Stimulated activated naive CD4-positive, alpha-beta T cell treated with Interleukin-2 at 50 U/mL for 16 hours (primary cell): Measurements from ENCODE around the gene PARP3.

Experiments used
- DNase-seq: peaks from one replicate; lab custom pipeline; 2025; lab: John Stamatoyannopoulos, UW

Gene PARP3

DNA sequence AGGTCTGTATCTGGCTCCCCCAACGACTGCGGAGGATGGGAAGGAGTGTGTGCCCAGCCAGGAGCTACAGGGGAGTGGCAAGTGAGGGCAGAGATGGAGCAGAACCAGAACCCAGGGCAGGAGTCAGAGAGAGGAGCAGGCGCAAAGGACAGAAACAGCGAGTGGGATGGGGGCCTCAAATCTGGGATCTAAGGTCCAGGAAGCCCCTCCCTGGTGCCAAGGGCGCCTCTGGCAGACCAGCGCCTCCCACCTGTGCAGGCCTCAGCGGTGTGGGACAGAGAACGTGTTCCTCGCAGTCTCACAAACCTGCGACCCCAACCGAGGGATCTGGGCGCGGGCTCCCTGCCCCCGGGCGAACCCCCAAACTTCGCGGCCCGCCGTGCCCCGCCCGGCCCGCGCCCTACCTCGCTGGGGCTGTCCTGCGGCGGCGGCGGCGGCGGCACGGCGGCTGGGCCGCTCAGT lies 24.8 kb downstream of the PARP3 start:
- DNase-seq = no peak

DNA sequence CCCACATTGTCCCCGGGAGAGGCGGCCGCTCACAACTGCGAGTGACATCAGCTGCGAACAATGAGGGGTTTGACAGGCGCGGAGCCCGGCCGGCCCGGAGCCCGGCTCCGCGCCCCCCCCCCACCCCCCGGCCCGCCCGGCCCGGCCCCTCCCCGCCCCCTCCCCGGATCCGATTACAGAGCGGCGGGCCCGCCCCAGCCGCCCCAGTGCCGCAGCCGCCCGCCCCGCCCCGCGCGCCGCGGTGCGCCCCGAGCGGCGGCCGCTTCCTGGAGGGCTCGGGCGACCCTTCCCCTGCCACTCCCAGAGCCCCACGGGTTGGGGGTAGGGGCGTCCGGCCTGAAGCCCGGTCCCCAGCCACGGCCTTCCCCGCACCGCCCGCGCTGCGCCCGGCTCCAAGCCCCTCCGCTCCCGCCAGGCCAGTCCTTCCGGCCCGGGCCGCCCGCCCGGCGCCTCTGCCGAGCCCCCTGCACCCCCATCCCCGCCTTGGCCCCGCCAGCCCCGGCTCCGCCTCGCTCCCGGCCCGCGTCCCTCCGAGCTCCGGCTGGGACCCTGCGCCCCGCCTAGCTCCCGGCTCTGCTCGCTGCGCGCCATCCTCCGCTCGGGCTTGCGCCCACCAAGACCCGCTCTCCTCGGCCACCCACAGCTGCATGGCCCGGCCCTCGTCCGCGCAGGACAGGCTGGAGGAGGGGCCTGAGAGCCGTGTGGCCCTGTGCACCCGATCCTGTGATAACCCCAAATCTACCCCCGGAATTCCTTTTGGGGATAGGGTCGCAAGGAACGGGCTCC lies 25.4 kb downstream of the PARP3 start, which contains the start of gene PCBP4:
Gene PCBP4, minus strand, starts transcription at position 71 of the 786 bp plus-strand sequence. CDS start 6,214 bp downstream, outside the sequence.
- peak; percentile 39 for DNase-seq

DNA sequence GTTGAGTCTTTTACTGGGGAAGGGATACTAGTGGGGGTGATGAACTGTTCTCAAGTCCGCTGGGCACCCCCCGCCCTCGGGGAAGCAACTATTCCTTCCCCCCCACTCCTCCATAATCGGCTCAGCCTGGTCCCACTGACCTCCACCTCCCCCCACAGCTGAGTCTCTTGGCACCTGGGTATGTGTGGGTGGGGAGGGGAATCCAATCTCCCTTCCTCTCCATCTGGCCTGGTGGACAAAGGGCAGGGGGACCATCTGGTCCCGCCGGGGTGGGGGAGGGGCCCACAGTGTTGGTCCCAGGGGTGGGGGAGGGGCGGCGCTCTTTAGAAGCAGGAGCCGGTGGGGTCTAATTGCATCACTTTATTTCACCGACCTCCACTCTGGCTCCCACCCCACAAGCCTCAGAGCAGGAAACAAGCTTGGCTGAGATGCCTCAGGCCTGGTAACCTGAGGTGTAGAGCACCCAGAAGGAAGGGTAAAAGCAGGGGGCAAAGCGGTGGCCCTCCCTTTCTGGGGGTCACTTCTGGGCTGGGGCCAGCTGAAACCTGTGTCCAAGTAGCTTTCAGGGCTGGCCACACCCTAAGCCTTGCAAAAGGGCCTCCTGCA lies 26.1 kb downstream of the PARP3 start:
- no peak for DNase-seq

DNA sequence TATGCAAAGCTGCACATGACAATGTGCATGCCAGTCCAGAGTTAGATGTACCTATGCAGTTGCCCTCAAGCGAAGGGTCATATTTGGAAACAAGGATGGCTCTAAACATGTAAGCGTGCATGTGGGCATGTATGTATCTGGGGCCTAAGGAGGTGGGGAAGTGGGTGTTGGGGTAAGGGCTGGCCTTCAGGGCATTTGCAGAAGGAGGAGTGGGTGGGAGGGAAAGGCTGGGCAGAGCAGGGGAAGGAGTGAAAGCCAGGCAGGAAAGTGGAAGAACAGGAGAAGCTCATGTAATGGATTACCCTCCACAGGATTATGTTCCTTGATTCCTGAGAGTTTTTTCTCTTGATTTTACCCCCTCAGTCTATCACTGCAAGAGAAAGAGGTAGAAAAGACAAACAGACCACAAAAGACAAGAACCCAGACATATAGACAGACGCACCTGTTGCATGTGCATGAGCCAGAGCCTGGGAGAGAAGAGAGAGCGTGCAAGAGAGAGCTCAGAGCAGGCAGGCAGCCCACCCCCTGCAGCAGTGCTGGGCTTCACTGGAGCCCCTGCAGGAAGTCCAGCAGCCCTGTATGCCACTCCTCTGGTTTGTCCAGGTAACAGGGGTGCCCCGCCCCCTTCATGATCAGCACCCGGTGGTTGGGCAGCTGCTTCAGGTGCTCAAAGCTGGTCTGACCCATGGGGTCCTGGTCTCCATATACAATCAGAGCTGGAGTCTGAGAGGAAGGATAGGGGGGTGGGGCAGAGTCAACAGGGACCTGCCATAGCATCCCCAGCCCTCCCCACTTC lies 26.9 kb downstream of the PARP3 start:
- DNase-seq = no peak

DNA sequence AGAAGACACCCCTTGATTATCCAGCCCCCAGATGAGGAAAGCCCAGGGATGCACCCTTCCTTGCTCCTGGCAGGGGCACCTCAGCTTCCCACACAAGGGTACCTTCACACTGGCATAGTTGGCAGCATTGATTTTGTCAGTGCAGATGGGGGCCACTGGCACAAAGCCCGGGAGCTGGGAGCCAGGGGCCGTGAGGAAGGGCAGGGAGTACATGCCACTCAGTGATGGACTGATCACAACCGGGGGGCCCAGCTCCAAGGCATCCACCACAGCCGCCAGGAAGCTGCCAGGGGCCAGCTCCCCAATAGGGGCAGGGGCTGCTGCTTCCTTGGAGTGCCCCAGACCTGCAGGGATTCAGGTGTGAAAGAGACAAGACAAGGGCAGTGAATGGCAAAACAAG lies 27.7 kb downstream of the PARP3 start:
- DNase-seq = no peak

DNA sequence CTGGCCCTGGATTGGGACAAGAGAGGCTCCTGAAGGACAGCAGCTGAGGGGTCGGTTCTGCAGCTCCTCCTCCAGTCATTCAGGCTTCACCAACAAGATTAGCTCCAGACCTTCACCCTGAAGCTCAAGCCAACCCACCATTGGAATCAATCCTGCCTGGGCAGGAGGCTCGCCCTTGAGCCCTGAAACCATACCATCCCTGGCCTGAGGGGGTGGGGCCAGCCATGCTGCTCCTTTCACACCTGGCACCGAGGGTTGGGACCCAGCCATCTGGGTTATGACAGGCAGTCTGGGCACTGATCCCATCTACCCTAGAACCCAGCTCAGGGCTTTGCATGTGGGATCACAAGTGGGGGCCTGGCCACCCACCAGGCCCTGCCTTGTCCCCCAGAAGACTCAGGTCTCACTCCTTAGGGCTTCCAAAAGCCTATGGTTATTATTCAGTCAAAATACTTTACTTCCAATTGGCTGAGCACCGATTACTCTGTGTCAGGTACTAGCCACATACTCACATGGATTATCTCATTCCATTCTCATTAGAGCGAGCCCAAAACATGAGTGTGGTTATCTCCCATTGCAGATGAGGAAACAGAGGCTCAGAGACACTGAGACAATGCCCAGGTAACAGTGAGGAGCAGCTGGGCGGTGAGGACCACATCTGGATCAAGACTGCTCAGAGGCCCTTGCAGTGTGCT lies 28.6 kb downstream of the PARP3 start:
- no peak for DNase-seq

DNA sequence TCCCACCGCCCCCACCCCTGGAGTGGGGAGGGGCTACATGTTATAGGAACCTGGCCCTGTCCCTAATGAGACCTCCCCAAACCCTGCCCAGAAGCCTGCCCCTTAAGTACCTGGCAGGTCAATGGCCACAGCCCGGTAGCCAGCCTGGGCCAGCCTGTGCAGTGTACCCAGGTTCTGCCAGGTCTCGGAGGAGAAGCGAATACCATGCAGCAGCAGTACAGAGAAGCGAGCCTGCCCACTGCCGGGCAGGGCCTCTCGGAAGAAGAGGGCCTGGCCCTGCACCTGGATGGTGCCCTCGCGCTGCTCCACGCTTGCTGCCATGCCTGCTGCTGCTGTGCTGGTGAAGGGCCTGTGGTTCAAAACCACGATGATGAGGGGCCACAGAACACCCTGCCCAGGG lies 29.2 kb downstream of the PARP3 start:
- no peak for DNase-seq

DNA sequence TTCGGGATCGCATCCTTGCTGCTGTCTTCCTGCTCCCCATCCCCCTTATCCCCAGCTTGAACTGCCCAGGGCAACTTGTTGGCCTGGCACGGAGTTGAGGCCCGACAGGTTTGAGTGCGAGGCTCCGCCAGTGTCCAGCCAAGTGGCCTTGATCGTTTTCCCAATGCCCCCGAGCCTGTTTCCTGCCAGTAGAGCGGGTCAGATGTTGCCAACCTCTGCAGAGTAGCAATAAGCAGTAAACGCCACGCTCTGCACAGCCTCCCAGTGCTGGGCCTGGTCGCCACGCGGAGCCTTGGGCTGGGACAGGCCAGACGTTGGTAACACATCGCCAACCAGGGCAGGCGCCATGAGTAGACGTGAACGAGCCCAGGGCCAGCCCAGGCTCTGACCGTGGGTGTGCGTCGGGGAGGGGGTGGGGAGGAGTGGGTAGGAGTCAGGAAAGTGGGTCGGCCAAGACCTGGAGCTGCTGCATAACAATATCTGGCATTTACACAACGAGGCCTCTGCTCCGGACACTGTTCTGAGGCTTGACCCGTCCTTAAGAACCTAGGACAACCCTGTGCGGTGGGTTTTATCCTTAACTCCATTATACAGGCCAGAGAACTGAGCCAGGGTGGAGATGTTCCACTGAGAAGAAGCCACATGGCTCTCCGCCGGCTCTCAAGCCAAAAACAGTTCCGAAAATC lies 32.3 kb downstream of the PARP3 start:
- DNase-seq = no peak

DNA sequence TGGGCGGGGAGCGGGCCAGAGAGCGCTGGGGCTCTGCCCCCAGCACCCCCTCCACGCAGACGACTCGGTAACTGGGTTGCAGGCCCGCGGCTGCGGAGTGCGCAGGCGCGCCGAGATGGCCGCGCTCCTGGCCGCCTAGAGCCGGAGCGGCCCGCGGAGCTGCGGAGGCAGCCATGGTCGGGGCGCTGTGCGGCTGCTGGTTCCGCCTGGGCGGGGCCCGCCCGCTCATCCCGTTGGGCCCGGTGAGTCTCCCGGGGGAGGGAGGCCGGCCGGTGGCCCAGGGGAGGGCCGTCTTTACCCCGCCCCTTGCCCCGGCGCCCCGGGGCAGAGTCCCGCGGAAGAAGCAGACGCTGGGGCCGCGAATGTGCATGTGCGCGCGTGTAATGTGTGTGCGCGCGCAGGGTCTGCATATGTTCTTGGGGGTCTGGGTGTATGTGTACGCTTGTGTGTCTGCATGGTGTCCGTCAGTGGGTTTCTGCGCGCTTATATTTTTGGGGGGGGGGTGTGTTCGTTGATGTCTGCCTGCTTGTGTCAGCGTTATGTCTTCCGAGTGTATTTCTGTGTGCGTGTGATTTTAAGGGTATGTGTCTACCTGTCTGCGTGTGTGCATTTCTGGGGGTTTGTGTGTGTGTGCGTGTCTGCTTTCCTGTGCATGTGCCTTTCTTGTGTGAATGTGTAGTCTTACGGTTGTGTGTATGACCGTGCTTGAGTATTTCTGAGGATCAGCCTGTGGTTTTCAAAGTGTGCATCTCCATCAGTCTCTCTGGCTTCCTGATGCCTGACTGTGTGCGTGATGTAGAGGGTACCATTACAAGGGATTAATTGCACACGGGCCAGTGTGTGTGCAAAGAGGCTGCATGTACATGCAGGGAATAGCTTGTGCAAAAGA lies 33.0 kb downstream of the PARP3 start, which contains the start of gene ABHD14A:
Gene ABHD14A, plus strand, starts transcription at position 102 of the 889 bp plus-strand sequence. Its CDS starts 72 bp downstream, at position 174.
- DNase-seq = peak; percentile 60

DNA sequence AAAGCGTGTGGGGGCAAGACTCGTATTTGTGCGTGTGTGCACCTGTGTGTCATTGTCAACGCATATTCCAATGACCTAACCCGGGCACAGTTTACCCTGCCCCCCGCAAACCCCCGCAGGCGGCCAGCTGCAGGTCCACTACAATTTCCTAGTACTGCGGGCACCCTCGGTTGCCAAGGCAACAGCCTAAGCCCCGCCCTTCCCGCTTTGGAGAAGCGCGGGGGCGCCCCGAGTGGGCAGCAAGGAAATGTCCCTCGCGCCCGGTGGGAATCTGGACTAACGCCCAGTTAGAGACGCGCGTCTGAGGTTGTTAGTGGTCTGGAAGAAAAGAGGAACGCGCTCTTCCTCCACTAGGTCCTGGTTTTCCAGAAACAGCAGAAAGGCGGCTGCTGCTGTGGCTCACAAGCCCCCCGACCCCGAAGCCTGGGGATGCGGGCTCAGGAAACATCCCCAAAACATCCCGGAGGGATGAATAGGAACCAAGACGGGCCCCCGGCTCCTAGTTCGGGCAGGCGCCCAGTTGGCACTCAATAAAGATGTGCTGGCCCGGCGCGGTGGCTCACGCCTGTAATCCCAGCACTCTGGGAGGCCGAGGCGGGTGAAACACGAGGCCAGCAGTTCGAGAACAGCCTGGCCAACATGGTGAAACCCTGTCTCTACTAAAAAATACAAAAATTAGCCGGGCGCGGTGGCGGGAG lies 33.8 kb downstream of the PARP3 start:
- no peak for DNase-seq

DNA sequence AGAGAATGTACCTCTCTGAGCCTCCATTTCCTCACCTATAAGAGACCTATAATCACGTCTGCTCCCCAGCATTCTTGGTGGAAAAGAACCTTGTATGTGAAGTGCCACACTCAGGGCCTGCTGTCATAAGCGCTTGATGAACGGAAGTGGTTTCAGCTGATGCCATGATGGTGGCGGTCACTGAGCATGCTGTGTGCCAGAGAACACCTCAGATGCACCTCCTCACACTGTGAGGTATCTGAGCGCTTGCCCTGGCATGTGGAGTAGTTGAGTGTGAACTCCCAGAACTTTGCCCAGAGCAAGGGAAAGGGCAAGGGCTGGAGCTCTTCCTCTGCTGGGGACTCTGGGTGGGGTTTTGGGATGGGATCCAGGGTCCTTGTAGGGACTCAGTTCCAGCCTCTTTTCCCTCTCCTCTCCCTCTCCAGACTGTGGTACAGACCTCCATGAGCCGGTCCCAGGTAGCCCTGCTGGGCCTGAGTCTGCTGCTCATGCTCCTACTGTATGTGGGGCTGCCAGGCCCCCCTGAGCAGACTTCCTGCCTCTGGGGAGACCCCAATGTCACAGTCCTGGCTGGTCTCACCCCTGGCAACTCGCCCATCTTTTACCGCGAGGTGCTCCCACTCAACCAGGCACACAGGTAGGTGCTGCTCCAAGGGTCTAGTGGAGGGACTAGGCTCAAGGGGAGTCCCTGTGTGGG lies 35.4 kb downstream of the PARP3 start:
- peak; percentile 11 for DNase-seq

DNA sequence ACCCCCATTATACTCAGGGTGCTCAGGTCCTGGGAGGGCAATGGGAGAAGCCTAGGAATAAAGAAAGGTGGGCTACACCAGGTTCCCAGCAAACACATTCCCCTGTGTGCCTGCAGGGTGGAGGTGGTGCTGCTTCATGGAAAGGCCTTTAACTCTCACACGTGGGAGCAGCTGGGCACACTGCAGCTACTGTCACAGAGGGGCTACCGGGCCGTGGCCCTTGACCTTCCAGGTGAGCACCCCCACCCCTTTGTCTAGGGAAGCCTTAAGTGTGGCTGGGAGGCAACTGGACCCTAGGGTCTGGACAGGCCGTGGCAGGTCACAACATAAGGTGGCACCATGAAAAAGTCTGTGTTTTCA lies 36.0 kb downstream of the PARP3 start:
- DNase-seq = no peak

DNA sequence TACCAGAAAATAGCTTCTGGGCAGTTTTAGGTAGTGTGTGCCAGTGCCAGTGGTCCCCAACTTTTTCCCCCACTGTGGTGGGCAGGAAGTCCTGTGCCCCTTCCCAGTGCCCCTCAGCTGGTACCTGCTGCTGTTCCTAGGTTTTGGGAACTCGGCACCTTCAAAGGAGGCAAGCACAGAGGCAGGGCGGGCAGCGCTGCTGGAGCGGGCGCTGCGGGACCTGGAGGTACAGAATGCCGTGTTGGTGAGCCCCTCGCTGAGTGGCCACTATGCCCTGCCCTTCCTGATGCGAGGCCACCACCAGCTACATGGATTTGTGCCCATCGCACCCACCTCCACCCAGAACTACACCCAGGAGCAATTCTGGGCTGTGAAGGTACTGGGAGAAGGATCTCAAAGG lies 38.1 kb downstream of the PARP3 start:
- no peak for DNase-seq

DNA sequence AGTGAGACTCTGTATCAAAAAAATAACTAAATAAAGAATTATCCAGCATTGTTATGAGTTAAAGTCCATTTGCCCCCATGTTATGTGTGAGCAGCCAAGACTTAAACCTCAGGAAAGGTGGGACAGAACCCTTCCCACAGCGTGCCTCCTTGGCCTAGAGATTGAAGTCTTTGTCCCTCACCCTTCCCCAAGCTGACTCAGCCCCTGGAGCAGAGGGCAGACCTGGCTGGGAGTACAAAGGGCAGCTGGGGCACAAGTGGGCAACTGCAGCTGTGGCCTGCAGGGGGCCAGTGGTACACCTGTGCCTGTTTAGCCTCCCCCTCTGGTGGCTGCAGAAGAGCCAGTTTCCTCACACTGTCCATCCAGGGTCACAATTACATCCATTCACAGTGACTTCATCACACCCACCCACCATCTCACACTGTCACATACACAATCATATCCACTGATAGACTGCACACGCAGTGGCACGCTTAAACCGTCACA lies 40.2 kb downstream of the PARP3 start:
- peak; percentile 17 for DNase-seq

DNA sequence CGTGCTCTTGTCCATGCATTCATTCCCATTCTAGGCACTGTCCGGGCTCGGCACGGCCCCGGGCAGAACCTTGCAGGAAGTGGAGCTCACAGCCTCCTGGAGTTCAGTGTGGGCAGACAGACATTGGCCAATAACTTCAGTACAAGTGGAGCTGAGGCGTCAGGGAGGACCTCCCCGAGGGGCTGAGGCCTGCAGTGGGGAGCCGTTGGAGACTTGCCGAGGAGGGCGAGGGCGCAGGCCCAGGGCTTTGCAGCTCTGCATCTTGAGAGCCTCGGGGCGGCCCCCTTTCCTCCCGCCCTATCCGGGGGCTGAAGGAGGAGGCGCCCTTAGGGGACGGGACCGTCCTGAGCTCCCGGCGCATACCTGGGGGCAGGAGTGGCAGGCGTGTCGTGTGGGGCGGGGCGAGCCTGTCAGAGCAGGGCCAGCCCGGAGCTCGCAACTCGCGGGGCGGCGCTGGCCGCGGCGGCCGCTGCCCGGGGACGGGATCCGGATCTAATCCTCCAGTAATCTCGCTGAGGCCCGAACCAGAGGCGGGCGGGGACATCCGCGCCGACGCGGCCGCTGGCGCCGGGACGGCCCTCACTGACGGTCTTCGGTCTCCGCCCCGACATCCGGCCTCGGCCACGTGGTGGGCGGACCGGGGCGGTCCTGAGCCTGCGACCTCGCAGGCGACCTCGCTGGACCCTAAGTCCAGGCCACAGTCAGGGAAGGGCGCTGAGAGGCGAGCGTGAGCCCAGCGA lies 40.8 kb downstream of the PARP3 start, which contains the start of gene ACY1:
Gene ACY1, plus strand, starts transcription at position 698 of the 740 bp plus-strand sequence. CDS start 530 bp downstream, outside the sequence.
- peak; percentile 78 for DNase-seq

DNA sequence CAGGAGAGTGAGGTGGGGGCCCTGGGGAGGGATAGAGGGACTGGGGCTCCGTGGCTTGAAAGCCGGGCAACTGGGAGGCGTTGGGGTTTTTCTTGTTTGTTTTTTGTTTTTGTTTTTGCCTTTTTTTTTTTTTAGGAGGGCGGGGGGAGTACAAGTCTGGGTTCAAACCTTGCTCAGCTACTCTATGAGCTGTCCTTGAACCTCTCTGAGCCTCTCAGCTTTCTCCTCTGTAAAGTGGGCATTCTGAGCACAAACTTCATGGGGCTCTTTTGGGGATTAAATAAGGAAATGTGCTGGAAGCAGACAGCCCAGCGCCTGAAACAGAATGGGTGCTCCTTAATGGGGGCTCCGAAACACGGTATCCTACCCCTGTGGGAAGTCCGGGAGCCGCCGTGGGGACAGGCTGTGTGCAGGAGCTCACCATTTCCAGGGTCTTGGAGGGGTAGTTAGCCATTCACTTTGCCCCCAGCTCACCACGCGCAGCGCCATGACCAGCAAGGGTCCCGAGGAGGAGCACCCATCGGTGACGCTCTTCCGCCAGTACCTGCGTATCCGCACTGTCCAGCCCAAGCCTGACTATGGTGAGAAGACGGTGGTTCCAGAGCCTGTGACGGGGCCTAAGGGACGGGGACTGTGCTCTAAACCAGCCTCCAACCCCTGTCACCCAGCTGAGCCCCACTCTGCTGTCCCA lies 41.6 kb downstream of the PARP3 start:
- no peak for DNase-seq

DNA sequence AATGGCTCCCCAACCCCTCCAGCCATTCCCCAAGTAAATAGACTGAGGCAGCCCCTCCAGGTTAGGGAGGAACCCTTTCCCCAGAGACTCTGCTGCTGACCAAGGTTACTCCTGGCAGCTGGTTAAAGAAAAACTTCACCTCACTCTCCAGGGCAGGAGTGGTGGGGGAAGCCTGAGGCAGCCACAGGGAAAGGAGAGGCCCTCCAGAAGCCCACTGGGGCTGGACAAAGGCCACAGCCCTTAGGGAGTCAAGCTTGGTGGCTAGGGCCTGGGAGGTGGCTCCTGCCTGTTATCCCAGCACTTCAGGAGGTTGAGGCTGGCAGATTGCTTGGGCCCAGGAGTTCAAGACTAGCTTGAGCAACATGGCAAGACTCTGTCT lies 42.1 kb downstream of the PARP3 start:
- DNase-seq = no peak

DNA sequence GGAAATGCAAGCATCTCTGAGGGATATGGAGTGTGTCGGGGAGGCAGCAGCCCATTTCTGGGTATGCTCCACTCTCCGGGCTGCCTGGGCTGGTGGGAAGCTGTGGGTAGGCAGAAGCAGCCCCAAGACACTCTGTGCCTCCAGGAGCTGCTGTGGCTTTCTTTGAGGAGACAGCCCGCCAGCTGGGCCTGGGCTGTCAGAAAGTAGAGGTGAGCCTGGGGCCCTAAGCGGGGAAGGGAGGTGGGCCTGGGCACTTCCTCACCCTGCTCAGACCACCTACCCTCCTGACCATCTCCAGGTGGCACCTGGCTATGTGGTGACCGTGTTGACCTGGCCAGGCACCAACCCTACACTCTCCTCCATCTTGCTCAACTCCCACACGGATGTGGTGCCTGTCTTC lies 42.9 kb downstream of the PARP3 start:
- DNase-seq = no peak
